H1 (cell line): Measurements from ENCODE around the gene PLPP7. TPM values are rescaled to one million over a fixed set of nuclear protein-coding genes. Genes with fewer than 3 reads are reported as not detected.
A peak's percentile ranks its signal among the peaks of the same experiment; 100 is the strongest.

ENCODE experiments used
- CTCF ChIA-PET: fragments of 300-600 bp; sonication (Branson Sonifier 250); formaldehyde crosslinking; loops from one replicate; lab custom pipeline; 2021; ENCODE audit not compliant: partially characterized antibody; lab: Charles Lee
- POLR2A ChIA-PET: fragments of 300-600 bp; sonication (Branson Sonifier 250); formaldehyde crosslinking; loops from one replicate; lab custom pipeline; 2021; ENCODE audit warnings: inconsistent platforms; ENCODE audit not compliant: partially characterized antibody; lab: Charles Lee
- DNase-seq, 2 experiments: peaks; one replicate each; pipeline versions ENCODE4 v3.0.0 to v3.0.0-alpha.2; 2010 to 2022; ENCODE audit warnings: low spot score in 2 of 2, low read depth in 1 of 2, mixed read lengths in 1 of 2
- FAIRE-seq: peaks from 2 replicates; lab custom pipeline; 2011; peaks lifted over from hg19 to GRCh38; lab: Jason Lieb, UNC
- H2AFZ ChIP-seq: 2 replicates; pipeline ENCODE4 v1.8.1; 2012; ENCODE audit warnings: low read length, inconsistent platforms
- H2AK5ac ChIP-seq: 2 replicates; pipeline ENCODE4 v1.6.1; 2013; ENCODE audit warnings: low read depth, low read length
- H2BK120ac ChIP-seq: replicated peaks from 2 replicates; pipeline ENCODE3; 2013; ENCODE audit warnings: low read depth, low read length, inconsistent platforms
- H2BK12ac ChIP-seq: 2 replicates; pipeline ENCODE4 v1.6.1; 2013; ENCODE audit warnings: low read depth, low read length
- H2BK15ac ChIP-seq: 2 replicates; pipeline ENCODE4 v1.6.1; 2013; ENCODE audit warnings: low read length
- H2BK20ac ChIP-seq: 2 replicates; pipeline ENCODE4 v1.6.1; 2013; ENCODE audit warnings: low read length
- H2BK5ac ChIP-seq: 2 replicates; pipeline ENCODE4 v1.6.1; 2013; ENCODE audit warnings: low read depth, low read length
- H3K14ac ChIP-seq: 2 replicates; pipeline ENCODE4 v1.6.1; 2013; ENCODE audit warnings: inconsistent platforms; ENCODE audit not compliant: insufficient read length
- H3K18ac ChIP-seq: 2 replicates; pipeline ENCODE4 v1.6.1; 2013; ENCODE audit warnings: low read length; ENCODE audit errors: extremely low read depth
- H3K23ac ChIP-seq: 2 replicates; pipeline ENCODE4 v1.6.1; 2013; ENCODE audit warnings: inconsistent platforms; ENCODE audit not compliant: insufficient read length
- H3K23me2 ChIP-seq: 2 replicates; pipeline ENCODE4 v1.6.1; 2013; ENCODE audit warnings: low read depth, low read length
- H3K27ac ChIP-seq: 2 replicates; pipeline ENCODE4 v1.6.1; 2011; ENCODE audit warnings: low read depth, low read length, inconsistent platforms
- H3K27me3 ChIP-seq, 4 experiments: replicated peaks in 1 of 4; 1 replicate in 1 of 4; 2 replicates in 3 of 4; pipeline versions ENCODE4 v1.6.1 to v1.8.1; 2011 to 2013; ENCODE audit warnings: low read length in 3 of 4, mild to moderate bottlenecking in 3 of 4, inconsistent platforms in 2 of 4, mixed read lengths in 2 of 4, moderate library complexity in 1 of 4; ENCODE audit not compliant: control insufficient read depth in 3 of 4, insufficient read depth in 3 of 4; ENCODE audit errors: extremely low read depth in 1 of 4
- H3K36me3 ChIP-seq, 4 experiments: 2 replicates each; pipeline versions ENCODE4 v1.6.1 to v1.8.1; 2011 to 2013; ENCODE audit warnings: mild to moderate bottlenecking in 4 of 4, low read length in 3 of 4, moderate library complexity in 2 of 4, control low read depth in 1 of 4, inconsistent platforms in 1 of 4; ENCODE audit not compliant: insufficient read depth in 4 of 4, control insufficient read depth in 2 of 4
- H3K4ac ChIP-seq: replicated peaks from 2 replicates; pipeline ENCODE3; 2013; ENCODE audit warnings: low read length, low read depth, mixed read lengths, inconsistent platforms; ENCODE audit not compliant: insufficient read length
- H3K4me1 ChIP-seq, 4 experiments: replicated peaks in 1 of 4; 1 replicate in 1 of 4; 2 replicates in 3 of 4; pipeline versions ENCODE4 v1.6.1 to v1.8.1; 2011 to 2013; ENCODE audit warnings: low read length in 3 of 4, inconsistent platforms in 2 of 4, mixed read lengths in 1 of 4; ENCODE audit not compliant: insufficient read depth in 4 of 4, control insufficient read depth in 3 of 4
- H3K4me2 ChIP-seq, 2 experiments: 2 replicates each; pipeline versions ENCODE4 v1.6.1 to v1.8.1; 2011 to 2013; ENCODE audit warnings: low read depth in 2 of 2, low read length in 2 of 2, control low read depth in 1 of 2, inconsistent platforms in 1 of 2, mild to moderate bottlenecking in 1 of 2; ENCODE audit not compliant: insufficient read depth in 1 of 2
- H3K4me3 ChIP-seq, 4 experiments: fragments of 200-600, 300-600 bp in 1 of 4; sonication (generic), shearing (Covaris generic), sonication (Bioruptor Twin) in 1 of 4; 2 replicates each; pipeline versions ENCODE4 v1.5.1 to v1.8.1; 2011 to 2016; ENCODE audit warnings: low read length in 4 of 4, low read depth in 3 of 4, control low read depth in 2 of 4, inconsistent platforms in 2 of 4, mild to moderate bottlenecking in 2 of 4, mixed read lengths in 1 of 4, moderate library complexity in 1 of 4; ENCODE audit not compliant: insufficient read depth in 2 of 4; ENCODE audit errors: extremely low read depth in 1 of 4
- H3K56ac ChIP-seq: replicated peaks from 2 replicates; pipeline ENCODE3; 2013; ENCODE audit warnings: low read depth, mild to moderate bottlenecking, mixed read lengths, low read length, inconsistent platforms; ENCODE audit not compliant: insufficient read length
- H3K79me1 ChIP-seq: 2 replicates; pipeline ENCODE4 v1.6.1; 2013; ENCODE audit warnings: low read depth, low read length, control low read depth
- H3K79me2 ChIP-seq, 2 experiments: 2 replicates each; pipeline versions ENCODE4 v1.6.1 to v1.8.1; 2012 to 2013; ENCODE audit warnings: low read length in 2 of 2, mild to moderate bottlenecking in 2 of 2, inconsistent platforms in 1 of 2; ENCODE audit not compliant: insufficient read depth in 2 of 2, control insufficient read depth in 1 of 2
- H3K9ac ChIP-seq, 4 experiments: replicated peaks in 1 of 4; 1 replicate in 1 of 4; 2 replicates in 3 of 4; pipeline versions ENCODE4 v1.6.1 to v1.8.1; 2011 to 2013; ENCODE audit warnings: low read depth in 3 of 4, low read length in 3 of 4, control low read depth in 2 of 4, mild to moderate bottlenecking in 2 of 4, moderate library complexity in 2 of 4, inconsistent platforms in 1 of 4; ENCODE audit errors: extremely low read depth in 1 of 4
- H3K9me3 ChIP-seq, 2 experiments: 2 replicates each; pipeline versions ENCODE4 v1.6.1 to v1.8.1; 2012 to 2013; ENCODE audit warnings: mild to moderate bottlenecking in 2 of 2, moderate library complexity in 2 of 2, control low read depth in 1 of 2, inconsistent platforms in 1 of 2, low read depth in 1 of 2, low read length in 1 of 2, mixed read lengths in 1 of 2; ENCODE audit not compliant: insufficient read depth in 2 of 2
- H4K20me1 ChIP-seq, 2 experiments: replicated peaks in 1 of 2; 2 replicates each; pipeline versions ENCODE3 to v1.8.1; 2011 to 2013; ENCODE audit warnings: inconsistent platforms in 2 of 2, low read length in 2 of 2, mild to moderate bottlenecking in 1 of 2; ENCODE audit not compliant: insufficient read depth in 2 of 2, control insufficient read depth in 1 of 2
- H4K5ac ChIP-seq: 2 replicates; pipeline ENCODE4 v1.6.1; 2013; ENCODE audit warnings: low read length, low read depth, mixed read lengths, inconsistent platforms; ENCODE audit not compliant: insufficient read length
- H4K8ac ChIP-seq: 2 replicates; pipeline ENCODE4 v1.8.0; 2013; ENCODE audit warnings: mild to moderate bottlenecking, moderate library complexity, low read length, inconsistent platforms; ENCODE audit not compliant: insufficient read depth; ENCODE audit errors: extremely low read depth
- H4K91ac ChIP-seq: replicated peaks from 2 replicates; pipeline ENCODE3; 2013; ENCODE audit warnings: low read length, mixed read lengths, inconsistent platforms; ENCODE audit not compliant: insufficient read length
- ASH2L ChIP-seq: fragments of 200-600, 300-600 bp; sonication (generic); IDR thresholded peaks from one replicate; pipeline ENCODE4 v1.7.1; 2017; ENCODE audit warnings: low read length
- CTCF ChIP-seq, 3 experiments: IDR thresholded peaks; 1 replicate in 2 of 3; 2 replicates in 1 of 3; pipeline versions ENCODE4 v1.5.1 to v1.6.1; 2011; ENCODE audit warnings: low read length in 3 of 3, mild to moderate bottlenecking in 3 of 3, inconsistent platforms in 2 of 3, low read depth in 1 of 3, moderate library complexity in 1 of 3; ENCODE audit not compliant: insufficient read depth in 1 of 3; ENCODE audit errors: control extremely low read depth in 1 of 3
- WGBS, 2 experiments: shearing (Covaris generic) in 1 of 2; methylation state at CpG; one replicate each; pipeline versions ENCODE4 v1.1.6 to v1.1.7; 2013 to 2015; ENCODE audit warnings: low lambda C conversion rate in 2 of 2, mixed read lengths in 2 of 2, inconsistent platforms in 1 of 2, low coverage in 1 of 2, missing lambda C conversion rate in 1 of 2; ENCODE audit not compliant: insufficient replicate concordance in 2 of 2, insufficient coverage in 1 of 2, insufficient read length in 1 of 2; ENCODE audit errors: extremely low coverage in 1 of 2, missing lambda C conversion rate in 1 of 2; 5-methylcytosine and 5-hydroxymethylcytosine counted together
- polyA plus RNA-seq, 7 experiments: library from polyadenylated mRNA; depleted of rRNA in 3 of 7; stranded (reverse) in 5 of 7; unstranded in 2 of 7; fragments of >200 nt in 5 of 7; fragments of 200-250 nt in 2 of 7; gene quantifications; 1 replicate in 5 of 7; 2 replicates in 1 of 7; 4 replicates in 1 of 7; pipeline versions ENCODE4 v1.2.1 to v1.2.3, GENCODE V29; 2011 to 2013; ENCODE audit warnings: missing spikeins in 2 of 7, mixed read lengths in 2 of 7
- total RNA-seq: library from RNA; stranded (reverse); fragmentation: NEBNext Ultra II Directional; extraction: Animal tissue kit (Norgen Biotek cat#: 25700); gene quantifications from 2 replicates; pipeline ENCODE4 v1.2.1, GENCODE V29; 2021

PLPP7 gene
- total and polyA plus RNA-seq, 2 of the 8 experiments (the other 6 are each of a cell fraction or from before 2014, with no cell fraction given) = 3.4 to 3.9 TPM

- H3K27me3 ChIP-seq = no peaks in the 10 kb centered on the region
- no peak overlapping the region for H2BK20ac ChIP-seq
- H3K23ac ChIP-seq = no peak overlapping the region
- H3K4me1 ChIP-seq = no peaks in the 10 kb centered on the region
- H3K4me3 ChIP-seq = no peak overlapping the region
- peak in 1 of 3 experiments; percentile 30; a peak in 2 of 4 replicates for TF ChIP-seq CTCF (IDR thresholded peaks at IDR 0.05; ENCODE audit: control extremely low read depth in 1 of 3, insufficient read depth in 1 of 3, low read depth in 1 of 3, low read length in 3 of 3)
- no peak for TF ChIP-seq ASH2L
- H2BK120ac ChIP-seq = no peak overlapping the region
- no peak overlapping the region for H3K9ac ChIP-seq
- no peak overlapping the region for H4K5ac ChIP-seq
- peak overlapping the region; percentile 27; the same call in 1 of the 2 replicates for H2BK12ac ChIP-seq
- peak overlapping the region; percentile 56 for H4K91ac ChIP-seq
- H2AFZ ChIP-seq = no peak overlapping the region
- no peak for DNase-seq
- no peak overlapping the region; the same call in 1 of the 2 replicates for H3K27ac ChIP-seq
- no peaks in the 10 kb centered on the region for H3K23me2 ChIP-seq
- 82% methylated on average over 20 of the region's 20 CpGs; no CpG with 5 or more reads in 1 of the 2 experiments for WGBS, 2 experiments
- H3K14ac ChIP-seq = no peak overlapping the region
- H2AK5ac ChIP-seq = no peak overlapping the region
- 0 out of 2 replicates have a peak overlapping the region, but pooled peaks have one; percentile 8 for H4K8ac ChIP-seq
- no peak overlapping the region for H2BK15ac ChIP-seq
- no peak overlapping the region for H3K4me2 ChIP-seq
- H3K4ac ChIP-seq = peak overlapping the region; percentile 21
- H3K9me3 ChIP-seq = no peaks in the 10 kb centered on the region
- no peaks in the 10 kb centered on the region for H4K20me1 ChIP-seq
- no peak overlapping the region for H3K56ac ChIP-seq
- ChIA-PET POLR2A (no interaction called here), CTCF (interaction anchor here (0.7 to 2.2 kb wide), 4 partner anchors 25 to 1591 kb away, joined by 3 to 5 read pairs (median 4); no protein-coding TSS in a partner anchor)
- no peaks in the 10 kb centered on the region for H3K79me1 ChIP-seq
- H3K79me2 ChIP-seq = no peaks in the 10 kb centered on the region
- H2BK5ac ChIP-seq = no peak overlapping the region
- no peak for FAIRE-seq
- H3K18ac ChIP-seq = peak overlapping the region; percentile 6; the same call in 1 of the 2 replicates
- no peaks in the 10 kb centered on the region for H3K36me3 ChIP-seq
Observed at GRCh38 chr9:131310833-131311554, 21.5 kb downstream of the PLPP7 start.
